HepG2 (cell line): Measurements from ENCODE around the gene ENPP1. TPM values are rescaled to one million over a fixed set of nuclear protein-coding genes. Genes with fewer than 3 reads are reported as not detected.

ENCODE experiments used
- BHLHE40 ChIP-seq: IDR thresholded peaks from 2 replicates; pipeline ENCODE4 v1.6.1; 2011; ENCODE audit warnings: low read length, improper control_type of control experiment
- GATAD2A ChIP-seq: IDR thresholded peaks from 2 replicates; pipeline ENCODE4 v1.6.1; 2016
- PHF20 ChIP-seq: sonication (generic); formaldehyde crosslinking; IDR thresholded peaks from 2 replicates; pipeline ENCODE4 v1.5.0; 2020; ENCODE audit warnings: mild to moderate bottlenecking, missing genetic modification reagents
- RAD21 ChIP-seq: fragments of 450-650 bp; formaldehyde crosslinking; IDR thresholded peaks from 2 replicates; pipeline ENCODE4 v1.5.0; 2020; ENCODE audit warnings: mild to moderate bottlenecking
- TARDBP ChIP-seq: sonication (generic); formaldehyde crosslinking; IDR thresholded peaks from 2 replicates; pipeline ENCODE4 v1.8.0; 2022; ENCODE audit warnings: mild to moderate bottlenecking, missing genetic modification reagents
- ZBTB34 ChIP-seq: sonication (generic); formaldehyde crosslinking; IDR thresholded peaks from 2 replicates; pipeline ENCODE4 v1.8.0; 2022; ENCODE audit warnings: mild to moderate bottlenecking, missing genetic modification reagents
- ZNF318 ChIP-seq: sonication (generic); formaldehyde crosslinking; IDR thresholded peaks from 2 replicates; pipeline ENCODE4 v1.4.0; 2020; ENCODE audit warnings: mild to moderate bottlenecking, missing genetic modification reagents
- ZNF543 ChIP-seq: sonication (generic); formaldehyde crosslinking; IDR thresholded peaks from 2 replicates; pipeline ENCODE4 v1.4.0; 2020; ENCODE audit warnings: mild to moderate bottlenecking, missing genetic modification reagents
- ZNF891 ChIP-seq: sonication (generic); formaldehyde crosslinking; IDR thresholded peaks from 2 replicates; pipeline ENCODE4 v1.5.0; 2020; ENCODE audit warnings: mild to moderate bottlenecking, missing genetic modification reagents
- polyA plus RNA-seq, 8 experiments: library from polyadenylated mRNA; depleted of rRNA in 3 of 8; stranded (reverse) in 7 of 8; unstranded in 1 of 8; fragments of >200 nt; fragmentation: Illumina TruSeq in 4 of 8; extraction: Trizol in 4 of 8; gene quantifications; 2 replicates each; pipeline versions ENCODE4 v1.2.1 to v1.2.3, GENCODE V29; 2011 to 2016; ENCODE audit warnings: low read depth in 4 of 8, missing spikeins in 1 of 8, mixed read lengths in 1 of 8; ENCODE audit not compliant: insufficient read depth in 1 of 8
- total RNA-seq, 5 experiments: library from RNA; depleted of rRNA; stranded (reverse); fragments of >200 nt; fragmentation: Illumina TruSeq; extraction: Trizol; gene quantifications; 2 replicates each; pipeline ENCODE4 v1.2.3, GENCODE V29; 2016; ENCODE audit warnings: low read depth in 1 of 5
- TF ChIP-seq, protein P1 (sequence below): IDR thresholded peaks from 2 replicates; pipeline ENCODE4 v1.6.1; 2016; ENCODE audit warnings: control low read depth

Gene ENPP1
- total and polyA plus RNA-seq, 2 of the 13 experiments (the other 11 are each of a cell fraction or from before 2014, with no cell fraction given): 56.5 to 160 TPM

- TF ChIP-seq ZNF318 (CRISPR knock-in tag) (no peak), TARDBP (CRISPR knock-in tag) (no peak), RAD21 (CRISPR knock-in tag) (no peak), ZNF891 (no peak), ZBTB34 (CRISPR knock-in tag) (no peak), ZNF543 (CRISPR knock-in tag) (no peak), PHF20 (CRISPR knock-in tag) (no peak), GATAD2A (CRISPR knock-in tag) (no peak), BHLHE40 (no peak)
- TF ChIP-seq, protein P1, sequence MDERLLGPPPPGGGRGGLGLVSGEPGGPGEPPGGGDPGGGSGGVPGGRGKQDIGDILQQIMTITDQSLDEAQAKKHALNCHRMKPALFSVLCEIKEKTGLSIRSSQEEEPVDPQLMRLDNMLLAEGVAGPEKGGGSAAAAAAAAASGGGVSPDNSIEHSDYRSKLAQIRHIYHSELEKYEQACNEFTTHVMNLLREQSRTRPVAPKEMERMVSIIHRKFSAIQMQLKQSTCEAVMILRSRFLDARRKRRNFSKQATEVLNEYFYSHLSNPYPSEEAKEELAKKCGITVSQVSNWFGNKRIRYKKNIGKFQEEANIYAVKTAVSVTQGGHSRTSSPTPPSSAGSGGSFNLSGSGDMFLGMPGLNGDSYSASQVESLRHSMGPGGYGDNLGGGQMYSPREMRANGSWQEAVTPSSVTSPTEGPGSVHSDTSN (CRISPR knock-in tag): no peak
These were observed 75.2 kb downstream of the ENPP1 start (continued) for GRCh38 chr6:131883016-131883415.
